Measurements from ENCODE around the gene POLR1A.

DNA sequence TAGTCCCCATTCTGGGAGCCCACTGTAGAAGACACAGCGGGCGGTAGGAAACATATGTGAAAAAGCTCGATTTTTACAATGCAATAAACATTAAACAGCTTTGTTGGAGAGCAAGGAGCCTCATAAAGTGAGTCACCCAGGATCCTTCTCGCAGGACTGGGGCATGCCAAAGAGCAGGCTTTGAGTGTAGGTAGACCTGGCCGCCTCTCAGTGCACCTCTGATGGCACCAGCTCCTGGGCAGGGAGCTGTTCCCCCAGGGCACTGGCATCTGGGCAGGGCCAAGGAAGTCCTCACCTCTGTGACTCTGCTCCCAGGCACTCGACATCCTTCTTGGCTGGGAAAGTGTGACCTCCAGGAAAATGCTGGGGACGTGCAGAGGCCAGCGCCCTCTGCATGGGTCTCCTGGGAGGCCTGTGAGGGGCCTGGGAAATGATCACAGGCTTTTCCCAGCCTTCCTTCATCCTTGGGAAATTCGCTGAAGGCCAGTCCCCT, 94.2 kb downstream of the POLR1A start:
- TF ChIP-seq, protein P1, sequence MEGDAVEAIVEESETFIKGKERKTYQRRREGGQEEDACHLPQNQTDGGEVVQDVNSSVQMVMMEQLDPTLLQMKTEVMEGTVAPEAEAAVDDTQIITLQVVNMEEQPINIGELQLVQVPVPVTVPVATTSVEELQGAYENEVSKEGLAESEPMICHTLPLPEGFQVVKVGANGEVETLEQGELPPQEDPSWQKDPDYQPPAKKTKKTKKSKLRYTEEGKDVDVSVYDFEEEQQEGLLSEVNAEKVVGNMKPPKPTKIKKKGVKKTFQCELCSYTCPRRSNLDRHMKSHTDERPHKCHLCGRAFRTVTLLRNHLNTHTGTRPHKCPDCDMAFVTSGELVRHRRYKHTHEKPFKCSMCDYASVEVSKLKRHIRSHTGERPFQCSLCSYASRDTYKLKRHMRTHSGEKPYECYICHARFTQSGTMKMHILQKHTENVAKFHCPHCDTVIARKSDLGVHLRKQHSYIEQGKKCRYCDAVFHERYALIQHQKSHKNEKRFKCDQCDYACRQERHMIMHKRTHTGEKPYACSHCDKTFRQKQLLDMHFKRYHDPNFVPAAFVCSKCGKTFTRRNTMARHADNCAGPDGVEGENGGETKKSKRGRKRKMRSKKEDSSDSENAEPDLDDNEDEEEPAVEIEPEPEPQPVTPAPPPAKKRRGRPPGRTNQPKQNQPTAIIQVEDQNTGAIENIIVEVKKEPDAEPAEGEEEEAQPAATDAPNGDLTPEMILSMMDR (IDR thresholded peaks at IDR 0.05), result no peak
- no peak for TF ChIP-seq POLR2A (IDR thresholded peaks at IDR 0.05)
- TF ChIP-seq EP300 (IDR thresholded peaks at IDR 0.05), result no peak

All from tibial nerve (tissue), 4 donors.